Measurements from ENCODE around the gene PRAC2. TPM values are rescaled to one million over a fixed set of nuclear protein-coding genes. Genes with fewer than 3 reads are reported as not detected.

PRAC2 gene
- total RNA-seq, 1 donor from 2014 or later: not detected

DNA sequence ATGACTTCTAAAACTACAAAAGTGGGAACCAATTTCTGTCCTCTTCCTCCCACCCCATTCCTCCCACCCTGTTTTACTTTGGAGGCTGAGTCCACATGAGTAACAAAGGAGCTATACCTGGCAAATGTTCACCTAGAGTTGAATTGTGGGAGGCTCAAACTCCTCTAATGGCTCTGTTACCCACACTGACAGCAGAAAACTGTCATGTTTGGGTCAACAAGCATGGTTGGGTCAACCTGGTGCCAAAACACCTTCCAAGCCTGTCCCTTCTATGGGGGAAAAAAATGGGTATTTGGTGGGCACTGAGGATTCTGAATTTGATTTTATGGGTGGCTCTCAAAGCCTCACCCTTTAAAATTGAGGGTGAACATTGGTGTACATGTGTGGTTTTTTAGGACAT is 17.6 kb downstream of the PRAC2 start:
- peaks cover 42% of the 10 kb centered on the region for H3K27me3 Mint-ChIP-seq (ENCODE audit: unreplicated experiment)
- no peak for DNase-seq
- TF ChIP-seq, protein P1, sequence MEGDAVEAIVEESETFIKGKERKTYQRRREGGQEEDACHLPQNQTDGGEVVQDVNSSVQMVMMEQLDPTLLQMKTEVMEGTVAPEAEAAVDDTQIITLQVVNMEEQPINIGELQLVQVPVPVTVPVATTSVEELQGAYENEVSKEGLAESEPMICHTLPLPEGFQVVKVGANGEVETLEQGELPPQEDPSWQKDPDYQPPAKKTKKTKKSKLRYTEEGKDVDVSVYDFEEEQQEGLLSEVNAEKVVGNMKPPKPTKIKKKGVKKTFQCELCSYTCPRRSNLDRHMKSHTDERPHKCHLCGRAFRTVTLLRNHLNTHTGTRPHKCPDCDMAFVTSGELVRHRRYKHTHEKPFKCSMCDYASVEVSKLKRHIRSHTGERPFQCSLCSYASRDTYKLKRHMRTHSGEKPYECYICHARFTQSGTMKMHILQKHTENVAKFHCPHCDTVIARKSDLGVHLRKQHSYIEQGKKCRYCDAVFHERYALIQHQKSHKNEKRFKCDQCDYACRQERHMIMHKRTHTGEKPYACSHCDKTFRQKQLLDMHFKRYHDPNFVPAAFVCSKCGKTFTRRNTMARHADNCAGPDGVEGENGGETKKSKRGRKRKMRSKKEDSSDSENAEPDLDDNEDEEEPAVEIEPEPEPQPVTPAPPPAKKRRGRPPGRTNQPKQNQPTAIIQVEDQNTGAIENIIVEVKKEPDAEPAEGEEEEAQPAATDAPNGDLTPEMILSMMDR (IDR thresholded peaks at IDR 0.05; ENCODE audit: partially characterized antibody, unreplicated experiment): no peak
- H3K9me3 Mint-ChIP-seq (ENCODE audit: unreplicated experiment): peaks cover 2% of the 10 kb centered on the region
- H3K4me3 Mint-ChIP-seq (ENCODE audit: unreplicated experiment): no peak overlapping the region
- no peak overlapping the region for H3K27ac Mint-ChIP-seq (ENCODE audit: unreplicated experiment)
- no peaks in the 10 kb centered on the region for H3K36me3 Mint-ChIP-seq (ENCODE audit: unreplicated experiment)
- no peaks in the 10 kb centered on the region for H3K4me1 Mint-ChIP-seq (ENCODE audit: low read depth, unreplicated experiment)

DNA sequence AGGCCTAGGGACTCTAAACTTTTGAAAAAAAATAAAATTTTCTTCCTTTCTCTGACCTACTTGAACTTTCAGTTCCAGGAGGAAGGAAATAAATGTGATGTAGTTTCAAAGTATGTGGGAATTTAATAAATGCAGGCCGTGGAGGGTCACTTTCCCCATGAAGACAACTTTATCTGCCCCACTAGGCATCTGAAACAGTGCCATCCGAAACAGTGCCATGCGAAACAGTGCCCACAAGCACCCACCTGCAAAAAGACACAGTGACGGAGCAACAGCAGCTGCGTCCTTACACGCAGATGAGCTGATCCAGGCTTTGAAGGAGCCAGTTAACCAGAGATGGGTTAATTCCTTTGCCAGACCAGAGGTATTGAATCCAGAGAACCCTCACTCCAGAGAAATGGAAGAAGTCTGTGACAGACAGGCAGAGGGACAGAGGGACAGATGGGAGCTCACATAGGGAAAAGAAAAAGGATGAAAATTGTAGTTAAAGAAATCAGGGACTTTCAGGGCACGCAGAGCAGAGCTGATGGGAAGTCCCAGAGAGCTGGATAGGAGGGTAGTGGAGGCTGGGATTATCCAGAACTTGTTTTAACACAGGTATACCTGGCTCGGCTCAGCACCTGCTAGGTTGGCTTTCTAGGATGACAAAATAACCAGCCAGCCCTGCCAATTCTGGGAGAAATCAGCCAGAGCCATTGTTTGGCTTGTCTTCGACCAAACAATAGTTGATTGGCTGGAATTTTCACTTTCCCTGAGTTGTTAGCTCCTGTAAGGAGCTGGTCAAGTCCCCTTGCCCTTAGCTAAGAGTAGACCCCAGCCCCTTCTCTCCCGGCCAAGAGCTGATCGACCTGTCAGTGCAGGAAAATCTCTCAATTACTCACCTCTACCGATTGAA is 22.6 kb downstream of the PRAC2 start:
- H3K4me3 Mint-ChIP-seq (ENCODE audit: unreplicated experiment): no peak overlapping the region
- DNase-seq: no peak
- no peaks in the 10 kb centered on the region for H3K36me3 Mint-ChIP-seq (ENCODE audit: unreplicated experiment)
- peak overlapping the region; percentile 2 for H3K27ac Mint-ChIP-seq (ENCODE audit: unreplicated experiment)
- H3K27me3 Mint-ChIP-seq (ENCODE audit: unreplicated experiment): peaks cover 46% of the 10 kb centered on the region
- TF ChIP-seq, protein P1 (IDR thresholded peaks at IDR 0.05; ENCODE audit: partially characterized antibody, unreplicated experiment): no peak
- H3K4me1 Mint-ChIP-seq (ENCODE audit: low read depth, unreplicated experiment): no peaks in the 10 kb centered on the region
- H3K9me3 Mint-ChIP-seq (ENCODE audit: unreplicated experiment): peaks cover 5% of the 10 kb centered on the region

DNA sequence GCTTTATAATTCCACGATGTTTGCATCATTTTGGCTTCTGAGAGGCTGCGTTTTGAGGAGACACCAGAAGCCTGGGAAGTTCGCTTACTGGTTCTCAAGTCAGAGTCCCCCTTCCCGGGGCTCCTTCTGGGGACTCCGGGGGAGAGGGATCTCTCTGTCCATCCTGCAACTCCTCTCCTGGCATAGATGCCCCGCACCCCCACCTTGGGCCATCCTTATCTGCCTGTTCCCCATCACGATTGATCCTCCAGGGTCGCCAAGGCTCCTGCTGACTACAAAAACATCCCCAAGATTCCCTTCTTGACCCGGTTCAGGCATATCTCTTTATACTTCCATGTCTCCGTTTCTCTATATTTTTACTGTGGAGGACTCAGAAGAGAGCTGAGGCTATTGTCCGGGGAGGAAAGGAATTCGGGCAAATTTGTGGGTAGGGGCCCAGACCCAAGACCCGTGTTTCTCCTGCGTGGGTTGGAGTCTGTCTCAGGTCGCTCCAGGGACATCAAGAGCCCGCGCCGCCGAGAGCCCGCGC is 24.0 kb downstream of the PRAC2 start:
- H3K4me1 Mint-ChIP-seq (ENCODE audit: low read depth, unreplicated experiment): peaks cover 10% of the 10 kb centered on the region
- H3K9me3 Mint-ChIP-seq (ENCODE audit: unreplicated experiment): peaks cover 5% of the 10 kb centered on the region
- H3K27me3 Mint-ChIP-seq (ENCODE audit: unreplicated experiment): peaks cover 53% of the 10 kb centered on the region
- no peak overlapping the region for H3K4me3 Mint-ChIP-seq (ENCODE audit: unreplicated experiment)
- H3K36me3 Mint-ChIP-seq (ENCODE audit: unreplicated experiment): no peaks in the 10 kb centered on the region
- TF ChIP-seq, protein P1 (IDR thresholded peaks at IDR 0.05; ENCODE audit: partially characterized antibody, unreplicated experiment): no peak
- H3K27ac Mint-ChIP-seq (ENCODE audit: unreplicated experiment): no peak overlapping the region
- DNase-seq: no peak

DNA sequence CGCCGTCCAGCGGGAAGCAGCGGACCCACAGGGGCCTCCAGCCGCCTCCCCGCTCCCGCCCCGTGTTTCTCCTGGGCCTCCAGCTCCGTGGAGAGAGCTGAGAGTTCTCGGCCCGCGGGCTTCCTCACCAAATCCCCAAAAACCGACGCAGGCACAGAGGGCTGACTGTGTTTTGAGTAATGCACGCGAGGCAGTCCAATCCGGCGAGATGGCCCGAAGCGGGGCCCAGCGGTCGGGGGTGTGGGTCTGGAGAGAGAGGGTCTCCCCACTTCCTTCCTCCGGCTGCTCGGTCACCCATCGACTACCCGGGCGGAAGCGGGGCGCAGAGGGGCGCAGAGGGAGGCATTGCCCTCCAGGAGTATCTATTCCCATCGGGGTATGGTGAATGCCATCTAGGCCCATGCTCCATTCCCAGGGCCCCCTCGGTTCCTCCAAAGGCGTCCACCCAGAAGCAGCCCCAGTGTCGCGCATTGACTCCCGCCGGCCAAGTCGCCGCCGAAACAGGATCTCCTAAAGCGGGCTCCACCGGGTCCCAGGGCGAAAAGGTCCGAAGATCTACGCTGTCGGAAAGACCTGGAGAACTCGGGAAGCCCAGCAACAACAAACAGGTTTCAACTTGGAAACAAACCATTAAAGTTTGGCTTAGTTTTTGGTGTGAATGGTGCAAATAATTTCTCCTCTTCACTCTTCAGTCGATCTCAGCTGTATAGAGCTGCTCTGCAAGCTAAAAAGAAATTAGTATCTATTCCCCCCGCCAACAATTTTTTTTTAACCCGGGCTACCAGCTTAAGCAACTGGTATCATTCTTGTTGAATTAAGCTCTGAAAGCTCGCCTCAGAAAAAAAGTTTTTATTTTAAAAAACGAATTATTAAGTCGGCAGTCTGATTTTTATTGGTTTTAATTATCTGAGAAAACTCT is 24.7 kb downstream of the PRAC2 start:
- Mint-ChIP-seq H3K27me3 (ENCODE audit: unreplicated experiment) (peaks cover 54% of the 10 kb centered on the region), H3K4me3 (ENCODE audit: unreplicated experiment) (no peak overlapping the region), H3K27ac (ENCODE audit: unreplicated experiment) (no peak overlapping the region), H3K4me1 (ENCODE audit: low read depth, unreplicated experiment) (peaks cover 11% of the 10 kb centered on the region), H3K36me3 (ENCODE audit: unreplicated experiment) (no peaks in the 10 kb centered on the region), H3K9me3 (ENCODE audit: unreplicated experiment) (peaks cover 7% of the 10 kb centered on the region)
- no peak for DNase-seq
- TF ChIP-seq, protein P1 (IDR thresholded peaks at IDR 0.05; ENCODE audit: partially characterized antibody, unreplicated experiment): no peak
